Uterus (tissue), 2 donors: Measurements from ENCODE around the gene EPHA6.

Experiments
- CTCF ChIP-seq, 4 experiments: fragments of 200-600 bp in 2 of 4; fragments of 450-650 bp in 2 of 4; sonication (generic) in 2 of 4; IDR thresholded peaks; one replicate each; pipeline ENCODE4 v1.5.1; 2016 to 2019; ENCODE audit warnings: antibody characterized with exemption in 4 of 4, mild to moderate bottlenecking in 2 of 4, moderate library complexity in 1 of 4
- POLR2A ChIP-seq, 2 donors: fragments of 450-650 bp; IDR thresholded peaks; one replicate each; pipeline ENCODE4 v1.6.1; 2016; ENCODE audit warnings: antibody characterized with exemption in 2 of 2, mild to moderate bottlenecking in 1 of 2, moderate library complexity in 1 of 2

GRCh38 chr3:97793420-97794019, 979.1 kb downstream of the EPHA6 start:
- TF ChIP-seq CTCF (IDR thresholded peaks at IDR 0.05) = peak; percentile 74 to 82 (median 78)
- no peak for TF ChIP-seq POLR2A (IDR thresholded peaks at IDR 0.05)
